ENCODE results near the gene CEP112.

GRCh38 chr17:66228887-66229782, 37.2 kb upstream of the CEP112 start, which contains the start of gene APOH:
- TF ChIP-seq CTCF (conservative IDR thresholded peaks at IDR 0.05) (no peak), ZFX (IDR thresholded peaks at IDR 0.05) (no peak)

Data from C4-2B (cell line).